Memory B cell (primary cell): ENCODE measurements around the gene NPHP4.
"Not testable (repeated sequence)": the region's sequence is repeated elsewhere in the genome, so short reads cannot be mapped to it uniquely, and the experiment has no call there.

Experiments used
- ATAC-seq: fragments of 150-1000 bp; cut with Tn5 transposase; 2 replicates; pipeline ENCODE4 v1.10.0; 2021; ENCODE audit warnings: low read depth, mild to moderate bottlenecking, moderate library complexity
- DNase-seq, 2 donors: peaks; one replicate each; pipeline ENCODE4 v3.0.0; 2022; ENCODE audit warnings: low spot score in 2 of 2
- H3K27ac Mint-ChIP-seq: one replicate; pipeline ENCODE4 v1.8.0; 2022; ENCODE audit warnings: mild to moderate bottlenecking, moderate library complexity, mixed read lengths
- H3K27me3 Mint-ChIP-seq: one replicate; pipeline ENCODE4 v1.8.0; 2022; ENCODE audit warnings: mixed read lengths
- H3K36me3 Mint-ChIP-seq: one replicate; pipeline ENCODE4 v1.8.0; 2022; ENCODE audit warnings: mild to moderate bottlenecking, mixed read lengths
- H3K4me1 Mint-ChIP-seq: one replicate; pipeline ENCODE4 v1.8.0; 2022; ENCODE audit warnings: mixed read lengths
- H3K4me3 Mint-ChIP-seq: one replicate; pipeline ENCODE4 v1.8.0; 2022; ENCODE audit warnings: mild to moderate bottlenecking, moderate library complexity, mixed read lengths
- H3K9me3 Mint-ChIP-seq: one replicate; pipeline ENCODE4 v1.8.0; 2022; ENCODE audit warnings: mixed read lengths

Gene NPHP4

GRCh38 chr1:5934058-5934884 lies 58.0 kb downstream of the NPHP4 start:
- Mint-ChIP-seq H3K27me3 (no peaks in the 10 kb centered on the region), H3K36me3 (peaks cover 9% of the 10 kb centered on the region), H3K27ac (no peak overlapping the region), H3K4me1 (no peaks in the 10 kb centered on the region), H3K4me3 (no peak overlapping the region), H3K9me3 (no peaks in the 10 kb centered on the region)
- DNase-seq, result no peak
- ATAC-seq, result no peak

DNA sequence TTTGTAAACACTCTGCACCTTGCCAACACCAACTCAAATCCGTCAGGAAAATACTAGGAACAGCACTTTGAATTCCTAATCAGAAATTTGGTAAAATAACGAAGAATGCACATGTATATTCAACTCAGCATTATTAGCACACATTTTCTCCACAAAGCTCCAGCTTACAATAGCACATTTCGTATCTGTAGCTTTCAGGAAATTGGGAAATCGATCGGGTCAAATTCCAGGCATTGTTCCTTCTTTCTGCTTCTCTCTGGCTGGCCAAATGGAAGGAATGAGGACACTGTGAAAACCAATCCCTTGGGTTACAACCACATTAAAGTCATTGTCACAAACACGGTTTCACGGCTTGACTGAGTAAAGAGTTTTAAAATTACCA lies 58.6 kb downstream of the NPHP4 start:
- Mint-ChIP-seq H3K4me1 (no peaks in the 10 kb centered on the region), H3K4me3 (no peak overlapping the region), H3K27me3 (no peaks in the 10 kb centered on the region), H3K27ac (no peak overlapping the region), H3K36me3 (peaks cover 9% of the 10 kb centered on the region), H3K9me3 (no peaks in the 10 kb centered on the region)
- ATAC-seq (no peak), DNase-seq (no peak)

GRCh38 chr1:5933050-5933449 lies 59.2 kb downstream of the NPHP4 start:
- Mint-ChIP-seq H3K27me3 (no peaks in the 10 kb centered on the region), H3K27ac (no peak overlapping the region), H3K4me3 (no peak overlapping the region), H3K4me1 (no peaks in the 10 kb centered on the region), H3K9me3 (no peaks in the 10 kb centered on the region), H3K36me3 (peaks cover 9% of the 10 kb centered on the region)
- no peak for ATAC-seq
- DNase-seq, result no peak

- no peak overlapping the region for H3K27ac Mint-ChIP-seq
- H3K36me3 Mint-ChIP-seq, result peaks cover 20% of the 10 kb centered on the region
- no peaks in the 10 kb centered on the region for H3K27me3 Mint-ChIP-seq
- no peaks in the 10 kb centered on the region for H3K4me1 Mint-ChIP-seq
- ATAC-seq, result no peak
- H3K9me3 Mint-ChIP-seq, result peaks cover 3% of the 10 kb centered on the region
- DNase-seq, result no peak
- H3K4me3 Mint-ChIP-seq, result no peak overlapping the region
These were observed 63.4 kb downstream of the NPHP4 start for GRCh38 chr1:5928714-5929400.

- Mint-ChIP-seq H3K9me3 (peaks cover 3% of the 10 kb centered on the region), H3K27me3 (no peaks in the 10 kb centered on the region), H3K36me3 (peaks cover 19% of the 10 kb centered on the region), H3K27ac (no peak overlapping the region), H3K4me3 (no peak overlapping the region), H3K4me1 (no peaks in the 10 kb centered on the region)
- DNase-seq (no peak), ATAC-seq (no peak)
These were observed 64.5 kb downstream of the NPHP4 start for GRCh38 chr1:5927506-5928370.

DNA sequence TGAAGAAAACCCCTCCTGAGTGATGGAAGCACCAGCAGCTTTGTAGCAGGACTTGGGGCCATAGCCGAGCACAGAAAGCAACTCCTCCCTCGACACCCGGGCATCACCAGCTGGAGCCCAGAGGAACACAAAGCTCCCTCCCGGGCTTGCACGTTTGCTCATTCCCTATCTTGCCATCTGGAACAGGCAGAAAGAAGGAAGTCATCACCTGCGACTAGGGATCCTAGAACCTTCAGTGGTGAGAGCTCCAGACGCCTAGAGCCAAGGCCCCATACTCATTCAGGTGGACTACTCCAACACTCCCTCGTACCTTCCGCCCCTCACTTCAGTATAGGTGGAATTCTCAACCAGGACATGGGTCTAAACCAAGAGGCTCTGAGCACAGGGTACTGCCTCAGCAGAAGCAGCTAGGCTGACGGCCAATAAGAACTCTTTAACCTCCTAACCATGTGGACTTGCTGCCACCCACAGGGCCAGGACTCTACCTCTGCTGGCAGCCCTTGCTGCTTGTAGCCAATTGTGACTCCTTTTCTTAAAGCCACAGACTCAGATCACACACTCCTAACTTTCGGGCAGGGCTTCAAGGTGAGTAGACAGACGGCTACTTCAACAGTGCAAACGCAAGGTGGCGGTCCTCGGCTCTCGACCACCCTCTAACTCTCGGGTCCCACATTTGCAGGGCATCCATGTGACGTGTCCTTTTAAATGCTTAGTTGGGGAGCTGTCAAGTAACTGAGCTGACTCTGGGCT lies 65.4 kb downstream of the NPHP4 start:
- Mint-ChIP-seq H3K27me3 (no peaks in the 10 kb centered on the region), H3K4me3 (no peak overlapping the region), H3K9me3 (peaks cover 3% of the 10 kb centered on the region), H3K36me3 (peaks cover 17% of the 10 kb centered on the region), H3K27ac (no peak overlapping the region), H3K4me1 (no peaks in the 10 kb centered on the region)
- ATAC-seq, result no peak
- no peak for DNase-seq

DNA sequence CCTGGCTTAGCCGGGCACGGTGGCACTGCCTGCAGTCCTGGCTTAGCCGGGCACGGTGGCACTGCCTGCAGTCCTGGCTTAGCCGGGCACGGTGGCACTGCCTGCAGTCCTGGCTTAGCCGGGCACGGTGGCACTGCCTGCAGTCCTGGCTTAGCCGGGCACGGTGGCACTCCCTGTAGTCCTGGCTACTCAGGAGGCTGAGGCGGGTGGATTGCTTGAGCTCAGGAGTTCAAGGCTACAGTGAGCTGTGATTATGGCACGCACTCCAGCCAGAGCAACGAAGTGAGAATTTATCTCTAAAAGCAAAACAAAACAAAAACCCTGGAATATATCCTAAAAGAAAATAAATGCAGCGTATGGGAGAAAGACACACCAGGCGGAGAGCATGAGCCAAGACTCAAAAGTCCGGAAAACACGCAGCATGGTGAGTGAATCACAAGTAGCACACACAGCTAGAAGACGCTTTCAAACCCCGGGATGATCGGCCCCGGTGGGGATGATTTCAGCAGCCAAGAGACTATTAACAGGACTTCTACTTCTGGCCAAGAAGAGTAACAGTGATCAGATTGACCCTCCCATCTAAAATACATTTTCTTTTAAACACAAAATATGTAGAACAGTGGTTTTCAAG lies 69.4 kb downstream of the NPHP4 start:
- H3K27ac Mint-ChIP-seq, H3K4me1 Mint-ChIP-seq, H3K27me3 Mint-ChIP-seq, ATAC-seq, DNase-seq, H3K9me3 Mint-ChIP-seq, H3K4me3 Mint-ChIP-seq: not testable (repeated sequence)
- peaks cover 16% of the 10 kb centered on the region for H3K36me3 Mint-ChIP-seq

- Mint-ChIP-seq H3K4me3 (no peak overlapping the region), H3K27ac (no peak overlapping the region), H3K27me3 (no peaks in the 10 kb centered on the region), H3K36me3 (peaks cover 10% of the 10 kb centered on the region), H3K9me3 (peaks cover 3% of the 10 kb centered on the region), H3K4me1 (no peaks in the 10 kb centered on the region)
- DNase-seq, result no peak
- no peak for ATAC-seq
These were observed 70.6 kb downstream of the NPHP4 start for GRCh38 chr1:5921671-5922070.

- no peak overlapping the region for H3K4me3 Mint-ChIP-seq
- H3K27ac Mint-ChIP-seq, result no peak overlapping the region
- no peaks in the 10 kb centered on the region for H3K27me3 Mint-ChIP-seq
- H3K36me3 Mint-ChIP-seq, result peaks cover 10% of the 10 kb centered on the region
- no peaks in the 10 kb centered on the region for H3K4me1 Mint-ChIP-seq
- DNase-seq, result no peak
- peaks cover 3% of the 10 kb centered on the region for H3K9me3 Mint-ChIP-seq
- no peak for ATAC-seq
These were observed 71.1 kb downstream of the NPHP4 start for GRCh38 chr1:5921129-5921528.

DNA sequence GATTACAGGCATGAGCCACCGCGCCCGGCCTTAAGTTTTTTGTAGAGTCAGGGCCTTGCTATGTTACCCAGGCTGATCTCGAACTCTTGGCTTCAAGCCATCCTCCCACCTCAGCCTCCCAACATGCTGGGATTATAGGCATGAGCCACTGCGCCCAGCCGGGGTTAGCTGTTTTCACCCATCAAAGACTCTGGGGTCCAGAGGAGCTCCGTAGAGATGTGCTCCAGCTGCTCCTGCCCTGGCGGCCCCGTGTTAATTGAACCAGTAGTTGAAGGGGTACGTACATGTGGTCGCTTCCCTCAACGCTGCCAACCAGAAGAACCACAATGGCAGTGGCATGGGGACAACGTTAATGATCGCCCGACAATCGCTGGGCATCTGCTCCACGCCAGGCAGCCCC lies 72.0 kb downstream of the NPHP4 start:
- Mint-ChIP-seq H3K9me3 (peaks cover 3% of the 10 kb centered on the region), H3K36me3 (peaks cover 8% of the 10 kb centered on the region), H3K27me3 (no peaks in the 10 kb centered on the region), H3K4me3 (no peak overlapping the region), H3K4me1 (peaks cover 3% of the 10 kb centered on the region), H3K27ac (no peak overlapping the region)
- no peak for ATAC-seq
- DNase-seq, result no peak

- no peak overlapping the region for H3K27ac Mint-ChIP-seq
- ATAC-seq (no peak), DNase-seq (no peak)
- H3K9me3 Mint-ChIP-seq, result no peaks in the 10 kb centered on the region
- no peak overlapping the region for H3K4me3 Mint-ChIP-seq
- no peaks in the 10 kb centered on the region for H3K27me3 Mint-ChIP-seq
- peaks cover 3% of the 10 kb centered on the region for H3K4me1 Mint-ChIP-seq
- peaks cover 2% of the 10 kb centered on the region for H3K36me3 Mint-ChIP-seq
These were observed 74.0 kb downstream of the NPHP4 start for GRCh38 chr1:5918275-5918649.

DNA sequence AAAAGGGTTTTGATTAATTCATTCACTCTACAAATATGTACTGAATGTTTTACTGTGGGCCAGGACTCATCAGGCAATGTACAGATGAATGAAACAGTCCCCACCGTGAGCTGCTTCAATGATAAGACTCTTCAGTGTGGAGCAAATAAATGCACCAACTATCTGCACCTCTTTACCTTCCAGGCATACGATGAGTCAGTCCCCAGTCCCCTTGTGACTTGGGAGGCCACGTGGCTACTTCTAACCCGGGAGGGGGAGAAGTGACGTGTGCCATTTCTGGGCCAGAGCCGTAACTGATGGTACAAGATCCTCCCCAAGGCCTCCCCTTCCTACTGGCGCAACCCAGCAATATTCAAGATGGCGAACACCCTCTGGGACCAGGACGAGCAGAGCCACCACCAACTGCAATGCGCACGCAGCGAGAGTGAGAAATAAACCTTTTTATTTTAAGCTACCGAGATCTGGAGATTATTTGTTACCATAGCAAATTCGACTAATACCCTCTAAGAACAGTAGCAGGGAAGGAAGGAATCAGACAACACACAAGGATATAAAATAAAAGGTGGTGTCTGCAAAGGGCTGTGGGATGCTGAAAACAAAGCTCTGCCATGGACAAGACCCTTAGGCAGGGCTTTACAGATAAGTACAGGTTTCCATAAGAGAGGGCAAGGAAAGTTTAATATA lies 74.5 kb downstream of the NPHP4 start:
- no peak for DNase-seq

GRCh38 chr1:5917281-5917590 lies 75.0 kb downstream of the NPHP4 start:
- Mint-ChIP-seq H3K27ac (no peak overlapping the region), H3K4me3 (no peak overlapping the region), H3K27me3 (no peaks in the 10 kb centered on the region), H3K4me1 (peaks cover 3% of the 10 kb centered on the region), H3K9me3 (no peaks in the 10 kb centered on the region), H3K36me3 (peaks cover 2% of the 10 kb centered on the region)
- no peak for DNase-seq
- ATAC-seq, result no peak

More for the DNA sequence above, 74.5 kb downstream of the NPHP4 start:
- H3K36me3 Mint-ChIP-seq, result peaks cover 2% of the 10 kb centered on the region
- H3K9me3 Mint-ChIP-seq, result no peaks in the 10 kb centered on the region
- H3K27me3 Mint-ChIP-seq, result no peaks in the 10 kb centered on the region
- no peak for ATAC-seq
- H3K27ac Mint-ChIP-seq, result no peak overlapping the region
- no peak overlapping the region for H3K4me3 Mint-ChIP-seq
- peaks cover 3% of the 10 kb centered on the region for H3K4me1 Mint-ChIP-seq
